ENCODE measurements around the gene SPDYC. TPM values are rescaled to one million over a fixed set of nuclear protein-coding genes. Genes with fewer than 3 reads are reported as not detected.

The SPDYC gene
- total RNA-seq, 2 donors from 2014 or later: not detected

DNA sequence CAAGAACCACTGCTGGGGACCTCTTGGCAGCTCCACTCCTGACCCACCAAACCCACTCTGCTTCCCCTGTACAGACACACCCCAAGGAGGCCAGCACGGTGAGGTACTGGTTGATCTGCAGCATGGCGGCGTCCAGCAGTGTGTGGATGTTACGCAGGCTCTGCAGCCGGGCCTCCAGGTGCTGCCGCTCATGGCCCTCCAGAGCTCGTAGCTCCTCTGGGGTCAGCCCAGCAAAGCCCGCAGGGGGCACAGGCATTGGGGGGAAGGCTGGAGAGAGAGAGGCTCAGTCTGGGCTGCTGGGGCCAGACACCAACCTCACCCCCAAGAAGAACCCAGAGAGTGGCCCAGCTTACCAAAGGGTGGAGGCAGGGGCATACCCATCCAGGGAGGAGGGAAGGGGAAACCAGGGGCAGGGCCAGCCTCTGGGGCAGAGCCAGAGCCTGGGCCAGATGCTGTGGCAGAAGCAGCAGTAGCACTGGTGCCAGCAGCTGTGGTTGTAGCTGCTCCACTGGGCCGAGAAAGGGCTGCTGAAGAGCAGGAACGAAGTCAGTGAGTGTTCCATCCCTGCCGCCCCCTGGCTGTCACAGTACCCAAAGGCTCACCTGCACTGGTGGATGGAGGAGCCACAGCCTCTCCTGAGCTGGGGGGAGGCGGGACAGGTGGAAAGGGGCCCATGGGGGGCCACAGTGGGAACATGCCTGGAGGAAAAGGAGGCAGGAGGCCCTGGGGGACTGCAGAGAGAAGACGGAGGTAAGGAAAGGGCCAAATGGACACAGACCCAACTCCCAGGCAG, 40.2 kb upstream of the SPDYC start:
- no peak overlapping the region for H3K9ac ChIP-seq (ENCODE audit: low read depth in 2 of 2, low read length in 2 of 2)
- no peak for DNase-seq
- intact Hi-C loops (cut with DNase I): no loop called here
- TF ChIP-seq CTCF (IDR thresholded peaks at IDR 0.05): no peak
- H3K27ac ChIP-seq: no peak overlapping the region
- H3K4me3 ChIP-seq: no peak overlapping the region
- peaks cover 15% of the 10 kb centered on the region for H3K4me1 ChIP-seq
- no peaks in the 10 kb centered on the region for H3K27me3 ChIP-seq
- no peaks in the 10 kb centered on the region for H3K9me3 ChIP-seq
- H3K36me3 ChIP-seq: peaks cover 52% of the 10 kb centered on the region

GRCh38 chr11:65130631-65131416, 39.2 kb upstream of the SPDYC start:
- intact Hi-C loops (cut with DNase I): no loop called here
- no peak overlapping the region for H3K27ac ChIP-seq
- TF ChIP-seq CTCF (IDR thresholded peaks at IDR 0.05): no peak
- H3K4me3 ChIP-seq: no peak overlapping the region
- peaks cover 42% of the 10 kb centered on the region for H3K36me3 ChIP-seq
- peaks cover 15% of the 10 kb centered on the region for H3K4me1 ChIP-seq
- H3K27me3 ChIP-seq: no peaks in the 10 kb centered on the region
- DNase-seq: no peak
- no peaks in the 10 kb centered on the region for H3K9me3 ChIP-seq
- no peak overlapping the region for H3K9ac ChIP-seq (ENCODE audit: low read depth in 2 of 2, low read length in 2 of 2)

DNA sequence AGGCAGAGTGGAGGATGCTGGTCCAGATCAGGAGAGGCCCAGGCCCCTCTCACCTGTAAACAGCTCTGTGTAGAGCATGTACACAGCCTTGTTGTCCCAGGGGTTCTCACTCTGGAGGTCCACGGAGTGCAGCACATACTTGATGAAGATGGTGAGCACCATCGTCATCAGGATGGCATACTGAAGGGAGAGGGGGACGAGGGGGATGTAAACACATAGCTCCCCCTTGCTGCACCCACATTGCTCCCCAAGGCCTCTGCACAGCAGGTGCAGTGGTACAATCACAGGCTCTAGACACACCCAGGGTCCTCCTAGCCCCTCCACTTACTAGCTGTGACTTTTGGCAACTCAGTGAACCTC, 38.6 kb upstream of the SPDYC start:
- Histone ChIP-seq H3K9ac (ENCODE audit: low read depth in 2 of 2, low read length in 2 of 2) (no peak overlapping the region), H3K4me3 (no peak overlapping the region), H3K27ac (no peak overlapping the region), H3K9me3 (no peaks in the 10 kb centered on the region), H3K27me3 (no peaks in the 10 kb centered on the region), H3K36me3 (peaks cover 42% of the 10 kb centered on the region), H3K4me1 (peaks cover 15% of the 10 kb centered on the region)
- intact Hi-C loops (cut with DNase I): no loop called here
- no peak for TF ChIP-seq CTCF (IDR thresholded peaks at IDR 0.05)
- DNase-seq: no peak

GRCh38 chr11:65131895-65132237, 38.2 kb upstream of the SPDYC start:
- Histone ChIP-seq H3K36me3 (peaks cover 42% of the 10 kb centered on the region), H3K4me1 (peaks cover 15% of the 10 kb centered on the region), H3K27me3 (no peaks in the 10 kb centered on the region), H3K9me3 (no peaks in the 10 kb centered on the region), H3K27ac (no peak overlapping the region), H3K4me3 (no peak overlapping the region), H3K9ac (ENCODE audit: low read depth in 2 of 2, low read length in 2 of 2) (peak overlapping the region in 1 of 2 donors; percentile 44)
- no peak for DNase-seq
- no peak for TF ChIP-seq CTCF (IDR thresholded peaks at IDR 0.05)
- intact Hi-C loops (cut with DNase I): no loop called here

DNA sequence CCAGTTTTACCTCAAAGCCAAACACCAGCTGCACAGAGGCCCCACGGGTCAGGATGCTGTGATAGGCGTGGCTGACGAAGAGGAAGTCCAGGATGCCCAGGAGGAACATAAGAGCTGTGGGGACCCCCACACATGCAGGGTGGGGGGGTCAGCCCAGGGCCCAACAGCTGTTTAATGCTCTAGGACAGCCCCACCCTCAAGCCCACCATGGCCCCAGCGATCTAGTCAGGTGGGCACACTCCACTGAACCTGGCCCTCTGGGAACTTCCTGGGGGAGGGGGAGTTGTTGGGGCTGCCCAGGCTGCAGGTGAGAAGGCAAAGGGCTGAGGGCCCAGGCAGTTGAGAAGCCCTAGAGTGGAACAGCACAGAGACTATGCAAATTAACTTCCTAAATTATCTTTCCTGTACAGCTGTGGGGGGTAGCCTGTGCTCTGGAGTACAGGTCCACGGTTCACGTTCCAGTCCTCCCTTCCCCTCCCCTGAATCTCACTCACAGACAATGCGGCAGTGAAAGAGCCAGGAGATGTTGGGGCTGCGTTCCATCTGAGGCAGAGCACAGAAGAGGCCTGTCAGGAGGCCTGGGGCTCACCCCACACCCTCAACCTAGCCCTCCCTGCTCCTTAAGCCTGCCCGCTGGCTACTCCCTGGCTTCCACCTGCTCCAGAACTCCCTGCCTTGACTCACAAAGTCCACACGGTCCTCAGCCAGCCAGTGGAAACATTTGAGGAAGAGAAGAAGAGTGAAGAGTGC, 37.6 kb upstream of the SPDYC start:
- Histone ChIP-seq H3K27me3 (no peaks in the 10 kb centered on the region), H3K4me1 (peaks cover 15% of the 10 kb centered on the region), H3K27ac (peak overlapping the region; percentile 94), H3K9ac (ENCODE audit: low read depth in 2 of 2, low read length in 2 of 2) (peak overlapping the region in 1 of 2 donors; percentile 98), H3K36me3 (peaks cover 40% of the 10 kb centered on the region), H3K9me3 (no peaks in the 10 kb centered on the region), H3K4me3 (peak overlapping the region; percentile 86)
- intact Hi-C loops (cut with DNase I): no loop called here
- no peak for TF ChIP-seq CTCF (IDR thresholded peaks at IDR 0.05)
- peak; percentile 22 for DNase-seq

Data from colonic mucosa (tissue), 4 donors.